GM19468 (cell line): Measurements from ENCODE around the gene IL19.

Source experiments
- ATAC-seq: cut with Tn5 transposase; IDR thresholded peaks from one replicate; pipeline ENCODE4 v1.9.1; 2021; ENCODE audit warnings: mild to moderate bottlenecking, moderate library complexity, moderate number of reproducible peaks; ENCODE audit not compliant: unreplicated experiment; ENCODE audit errors: extremely low read depth

The IL19 gene

GRCh38 chr1:206770531-206771337 is at the start of gene IL19:
Gene IL19 (plus strand): TSS chr1:206770773. CDS start chr1:206836663, 65,890 bp downstream.
- ATAC-seq, result no peak

- ATAC-seq, result no peak
Observed at GRCh38 chr1:206721454-206721853, 49.1 kb upstream of the IL19 start.

- ATAC-seq, result no peak
Observed at GRCh38 chr1:206722751-206723461, 47.7 kb upstream of the IL19 start.

- ATAC-seq, result no peak
Observed at GRCh38 chr1:206723462-206723804, 47.1 kb upstream of the IL19 start.

GRCh38 chr1:206723805-206724472 is 46.6 kb upstream of the IL19 start:
- ATAC-seq, result no peak

GRCh38 chr1:206725109-206725963 is 45.2 kb upstream of the IL19 start:
- no peak for ATAC-seq

- no peak for ATAC-seq
Observed at GRCh38 chr1:206727981-206728696, 42.4 kb upstream of the IL19 start.

GRCh38 chr1:206728697-206728987 is 41.9 kb upstream of the IL19 start:
- no peak for ATAC-seq

- no peak for ATAC-seq
Observed at GRCh38 chr1:206729050-206729449, 41.5 kb upstream of the IL19 start.

GRCh38 chr1:206729507-206729906 is 41.1 kb upstream of the IL19 start:
- no peak for ATAC-seq

- ATAC-seq, result no peak
Observed at GRCh38 chr1:206732508-206732907, 38.1 kb upstream of the IL19 start.

- no peak for ATAC-seq
Observed at GRCh38 chr1:206732992-206733391, 37.6 kb upstream of the IL19 start.

GRCh38 chr1:206734499-206735142 is 36.0 kb upstream of the IL19 start:
- ATAC-seq, result no peak

GRCh38 chr1:206735553-206736031 is 35.0 kb upstream of the IL19 start:
- no peak for ATAC-seq

- ATAC-seq, result no peak
Observed at GRCh38 chr1:206736878-206737728, 33.5 kb upstream of the IL19 start.

- ATAC-seq, result no peak
Observed at GRCh38 chr1:206737729-206738201, 32.8 kb upstream of the IL19 start.

GRCh38 chr1:206738370-206739366 is 31.9 kb upstream of the IL19 start:
- no peak for ATAC-seq
